ENCODE results near the gene MAN2B2.

GRCh38 chr4:6594826-6595355, 19.9 kb downstream of the MAN2B2 start:
- TF ChIP-seq CTCF (IDR thresholded peaks at IDR 0.05; ENCODE audit: insufficient read depth, low read length, poor library complexity, severe bottlenecking) (no peak), EZH2phosphoT487 (conservative IDR thresholded peaks at IDR 0.05; ENCODE audit: low read length) (no peak)
